Measurements from ENCODE around the gene SURF1.
A peak's percentile ranks its signal among the peaks of the same experiment; 100 is the strongest.

The SURF1 gene

GRCh38 chr9:133386338-133386737 lies 30.1 kb upstream of the SURF1 start:
- H3K27ac Mint-ChIP-seq = no peak overlapping the region
- H3K9me3 Mint-ChIP-seq = peaks cover 14% of the 10 kb centered on the region
- H3K27me3 Mint-ChIP-seq (ENCODE audit: low read depth, poor library complexity) = peaks cover 16% of the 10 kb centered on the region
- H3K4me1 Mint-ChIP-seq = peaks cover 22% of the 10 kb centered on the region
- peak; percentile 25 for DNase-seq
- no peak for TF ChIP-seq CTCF (IDR thresholded peaks at IDR 0.05)
- H3K36me3 Mint-ChIP-seq (ENCODE audit: low read depth) = no peaks in the 10 kb centered on the region
- H3K4me3 Mint-ChIP-seq = no peak overlapping the region

DNA sequence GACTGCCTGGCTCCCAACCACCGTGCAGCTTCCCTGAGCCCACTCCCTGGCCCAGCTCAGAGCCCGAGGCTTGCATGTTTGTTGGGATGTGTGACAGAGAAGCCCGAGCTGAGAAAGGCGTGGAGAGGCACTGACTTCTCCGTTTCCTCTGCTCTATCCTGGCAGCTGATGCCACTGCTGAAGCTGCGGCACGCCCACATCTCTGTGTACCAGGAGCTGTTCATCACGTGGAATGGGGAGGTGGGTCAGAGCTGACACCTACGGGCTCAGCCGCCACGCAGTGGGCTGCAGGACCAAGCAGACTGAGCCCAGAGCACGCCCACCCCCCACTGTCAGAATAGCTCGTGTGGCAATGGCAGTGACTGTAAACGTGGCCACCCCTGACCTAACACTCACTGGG lies 29.2 kb upstream of the SURF1 start:
- no peak for TF ChIP-seq CTCF (IDR thresholded peaks at IDR 0.05)
- Mint-ChIP-seq H3K4me1 (peaks cover 22% of the 10 kb centered on the region), H3K9me3 (peaks cover 9% of the 10 kb centered on the region), H3K36me3 (ENCODE audit: low read depth) (no peaks in the 10 kb centered on the region), H3K27me3 (ENCODE audit: low read depth, poor library complexity) (peaks cover 16% of the 10 kb centered on the region), H3K27ac (no peak overlapping the region), H3K4me3 (no peak overlapping the region)
- DNase-seq = no peak

DNA sequence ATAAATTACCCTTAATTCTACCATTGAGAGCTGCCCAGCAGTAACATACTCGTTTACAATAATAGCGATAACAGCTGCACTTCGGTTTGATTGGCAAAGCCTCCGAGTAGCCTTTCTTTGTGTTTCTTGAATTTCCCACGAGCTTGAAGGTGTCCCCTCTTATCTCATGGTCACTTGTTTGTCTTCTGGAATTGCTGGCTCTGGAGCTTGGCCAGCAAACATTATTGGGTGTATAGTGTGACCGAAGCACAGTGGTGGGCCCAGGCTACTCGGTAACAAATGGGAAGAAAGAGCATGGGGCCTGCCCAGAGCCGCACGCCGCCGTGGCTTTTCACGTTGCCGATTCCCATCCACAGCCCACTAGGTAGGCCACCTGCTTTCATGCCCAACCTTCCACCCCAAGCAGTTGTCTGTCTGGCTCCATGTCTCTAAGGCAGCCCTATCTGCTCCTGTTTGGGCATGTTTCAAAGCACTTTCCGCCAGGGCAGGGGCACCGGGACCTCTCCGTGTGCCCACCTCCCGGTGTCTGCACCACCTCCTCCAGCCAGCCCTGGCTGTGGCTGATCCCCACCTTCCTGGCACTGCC lies 28.5 kb upstream of the SURF1 start:
- H3K4me1 Mint-ChIP-seq = peaks cover 22% of the 10 kb centered on the region
- H3K27ac Mint-ChIP-seq = no peak overlapping the region
- no peaks in the 10 kb centered on the region for H3K36me3 Mint-ChIP-seq (ENCODE audit: low read depth)
- peaks cover 2% of the 10 kb centered on the region for H3K9me3 Mint-ChIP-seq
- TF ChIP-seq CTCF (IDR thresholded peaks at IDR 0.05) = no peak
- H3K27me3 Mint-ChIP-seq (ENCODE audit: low read depth, poor library complexity) = peaks cover 11% of the 10 kb centered on the region
- DNase-seq = no peak
- no peak overlapping the region for H3K4me3 Mint-ChIP-seq

DNA sequence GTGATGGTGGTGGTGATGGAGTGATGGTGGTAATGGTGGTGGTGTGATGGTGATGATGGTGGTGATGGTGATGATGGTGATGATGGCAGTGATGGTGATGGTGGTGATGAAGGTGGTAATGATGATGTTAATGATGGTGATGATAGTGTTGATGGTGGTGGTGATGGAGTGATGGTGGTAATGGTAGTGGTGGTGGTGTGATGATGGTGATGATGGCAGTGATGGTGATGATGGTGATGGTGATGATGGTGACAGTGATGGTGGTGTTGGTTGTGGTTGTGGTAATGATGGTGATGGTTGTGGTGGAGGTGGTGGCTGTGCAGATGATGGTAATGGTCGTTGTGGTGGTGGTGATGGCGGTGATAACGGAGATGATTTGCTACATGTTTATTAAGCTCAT lies 27.2 kb upstream of the SURF1 start:
- Mint-ChIP-seq H3K4me3 (no peak overlapping the region), H3K36me3 (ENCODE audit: low read depth) (no peaks in the 10 kb centered on the region), H3K9me3 (peaks cover 3% of the 10 kb centered on the region), H3K27me3 (ENCODE audit: low read depth, poor library complexity) (peaks cover 4% of the 10 kb centered on the region), H3K27ac (no peak overlapping the region), H3K4me1 (peaks cover 25% of the 10 kb centered on the region)
- DNase-seq = no peak
- no peak for TF ChIP-seq CTCF (IDR thresholded peaks at IDR 0.05)

- Mint-ChIP-seq H3K4me3 (no peak overlapping the region), H3K36me3 (ENCODE audit: low read depth) (no peaks in the 10 kb centered on the region), H3K4me1 (peaks cover 24% of the 10 kb centered on the region), H3K27me3 (ENCODE audit: low read depth, poor library complexity) (peaks cover 4% of the 10 kb centered on the region), H3K9me3 (peaks cover 11% of the 10 kb centered on the region), H3K27ac (no peak overlapping the region)
- DNase-seq = no peak
- no peak for TF ChIP-seq CTCF (IDR thresholded peaks at IDR 0.05)
Measured at GRCh38 chr9:133382507-133383141, 26.3 kb upstream of the SURF1 start.

- TF ChIP-seq CTCF (IDR thresholded peaks at IDR 0.05) = no peak
- DNase-seq = no peak
- peaks cover 18% of the 10 kb centered on the region for H3K9me3 Mint-ChIP-seq
- H3K36me3 Mint-ChIP-seq (ENCODE audit: low read depth) = no peaks in the 10 kb centered on the region
- H3K27me3 Mint-ChIP-seq (ENCODE audit: low read depth, poor library complexity) = peaks cover 5% of the 10 kb centered on the region
- no peak overlapping the region for H3K27ac Mint-ChIP-seq
- no peak overlapping the region for H3K4me3 Mint-ChIP-seq
- H3K4me1 Mint-ChIP-seq = peaks cover 7% of the 10 kb centered on the region
Measured at GRCh38 chr9:133380734-133381133, 24.4 kb upstream of the SURF1 start.

Data from nephron progenitor cell (in vitro differentiated cells).